Keratinocyte (primary cell): ENCODE results near the gene PIK3CA. TPM values are rescaled to one million over a fixed set of nuclear protein-coding genes. Genes with fewer than 3 reads are reported as not detected.

ENCODE experiments used
- DNase-seq: peaks from one replicate; pipeline ENCODE4 v3.0.0-alpha.2; 2011; ENCODE audit warnings: low read depth, missing footprints, low spot score
- FAIRE-seq: peaks from 2 replicates; lab custom pipeline; 2011; peaks lifted over from hg19 to GRCh38; lab: Jason Lieb, UNC
- H2AFZ ChIP-seq: 2 replicates; pipeline ENCODE4 v1.6.0; 2012; ENCODE audit warnings: low read length, control low read depth, inconsistent platforms; ENCODE audit not compliant: control insufficient read depth
- H3K27ac ChIP-seq: 2 replicates; pipeline ENCODE4 v1.5.1; 2011; ENCODE audit warnings: low read length; ENCODE audit not compliant: control insufficient read depth, insufficient read depth
- H3K27me3 ChIP-seq: 3 replicates; pipeline ENCODE4 v1.6.0; 2011; ENCODE audit warnings: low read length; ENCODE audit not compliant: control insufficient read depth, insufficient read depth; ENCODE audit errors: extremely low read depth
- H3K36me3 ChIP-seq, 2 experiments: 2 replicates in 1 of 2; 3 replicates in 1 of 2; pipeline ENCODE4 v1.5.1; 2011; ENCODE audit warnings: low read length in 2 of 2, mild to moderate bottlenecking in 1 of 2; ENCODE audit not compliant: control insufficient read depth in 2 of 2, insufficient read depth in 2 of 2; ENCODE audit errors: extremely low read depth in 1 of 2
- H3K4me1 ChIP-seq: 3 replicates; pipeline ENCODE4 v1.5.1; 2011; ENCODE audit warnings: low read length; ENCODE audit not compliant: control insufficient read depth, insufficient read depth; ENCODE audit errors: extremely low read depth
- H3K4me2 ChIP-seq: 3 replicates; pipeline ENCODE4 v1.6.0; 2011; ENCODE audit warnings: low read depth, low read length; ENCODE audit not compliant: control insufficient read depth, insufficient read depth; ENCODE audit errors: extremely low read depth
- H3K4me3 ChIP-seq, 3 experiments: fragments of 200-600 bp in 1 of 3; sonication (generic) in 1 of 3; 2 replicates in 2 of 3; 3 replicates in 1 of 3; pipeline ENCODE4 v1.5.1; 2011 to 2016; ENCODE audit warnings: low read length in 3 of 3, mild to moderate bottlenecking in 3 of 3, control low read depth in 2 of 3, inconsistent platforms in 1 of 3, low read depth in 1 of 3, mixed read lengths in 1 of 3, mixed run types in 1 of 3, moderate library complexity in 1 of 3; ENCODE audit not compliant: control insufficient read depth in 2 of 3, insufficient read depth in 2 of 3; ENCODE audit errors: extremely low read depth in 1 of 3
- H3K79me2 ChIP-seq: 2 replicates; pipeline ENCODE4 v1.6.0; 2012; ENCODE audit warnings: low read length; ENCODE audit not compliant: control insufficient read depth, insufficient read depth
- H3K9ac ChIP-seq: 3 replicates; pipeline ENCODE4 v1.6.0; 2011; ENCODE audit warnings: low read length; ENCODE audit not compliant: control insufficient read depth, insufficient read depth; ENCODE audit errors: extremely low read depth
- H3K9me1 ChIP-seq: 3 replicates; pipeline ENCODE4 v1.6.0; 2011; ENCODE audit warnings: low read length; ENCODE audit not compliant: control insufficient read depth, insufficient read depth; ENCODE audit errors: extremely low read depth
- H3K9me3 ChIP-seq: 2 replicates; pipeline ENCODE4 v1.5.1; 2012; ENCODE audit warnings: low read depth, low read length; ENCODE audit not compliant: control insufficient read depth
- H4K20me1 ChIP-seq: 3 replicates; pipeline ENCODE4 v1.6.0; 2011; ENCODE audit warnings: low read length; ENCODE audit not compliant: control insufficient read depth, insufficient read depth; ENCODE audit errors: extremely low read depth
- EZH2 ChIP-seq: IDR thresholded peaks from one replicate; pipeline ENCODE4 v1.6.1; 2012; ENCODE audit warnings: inconsistent platforms, mild to moderate bottlenecking, low read length, moderate library complexity
- dilution Hi-C: fragments of 300-500 bp; cut with MboI; formaldehyde crosslinking; loops from one replicate; pipeline ENCODE4 v1.7.0; 2020; ENCODE audit warnings: low sequenced_read_pairs; ENCODE audit not compliant: extremely low pct_ligation_motif_present
- polyA plus RNA-seq, 5 experiments: library from polyadenylated mRNA; depleted of rRNA in 3 of 5; stranded (reverse) in 3 of 5; stranded (forward) in 1 of 5; unstranded in 1 of 5; fragments of >200 nt; gene quantifications; 1 replicate in 1 of 5; 2 replicates in 3 of 5; 3 replicates in 1 of 5; pipeline versions ENCODE4 v1.2.1 to v1.2.3, GENCODE V29; 2011 to 2012; ENCODE audit warnings: missing spikeins in 2 of 5, low read depth in 1 of 5, low replicate concordance in 1 of 5
- TF ChIP-seq, protein P1 (sequence below), 3 experiments: IDR thresholded peaks in 1 of 3; conservative IDR thresholded peaks in 1 of 3; optimal IDR thresholded peaks in 1 of 3; 2 replicates in 2 of 3; 3 replicates in 1 of 3; pipeline versions ENCODE3 to v1.5.1; 2011; ENCODE audit warnings: low read length in 3 of 3, mild to moderate bottlenecking in 3 of 3, moderate library complexity in 2 of 3, control low read depth in 1 of 3, inconsistent platforms in 1 of 3; ENCODE audit not compliant: insufficient read depth in 2 of 3; ENCODE audit errors: extremely low read depth in 1 of 3

Gene PIK3CA
- polyA plus RNA-seq, 1 donor (not counting 4 experiments of a cell fraction or from before 2014, with no cell fraction given): 12.0 TPM

GRCh38 chr3:179158336-179159039 is 10.3 kb downstream of the PIK3CA start:
- H3K36me3 ChIP-seq: no peaks in the 10 kb centered on the region
- no peaks in the 10 kb centered on the region for H4K20me1 ChIP-seq
- FAIRE-seq (no peak), DNase-seq (no peak)
- H3K9me3 ChIP-seq: no peaks in the 10 kb centered on the region
- no peak overlapping the region for H3K9ac ChIP-seq
- H3K27ac ChIP-seq: no peak overlapping the region
- dilution Hi-C loops: no loop called here
- TF ChIP-seq, protein P1, sequence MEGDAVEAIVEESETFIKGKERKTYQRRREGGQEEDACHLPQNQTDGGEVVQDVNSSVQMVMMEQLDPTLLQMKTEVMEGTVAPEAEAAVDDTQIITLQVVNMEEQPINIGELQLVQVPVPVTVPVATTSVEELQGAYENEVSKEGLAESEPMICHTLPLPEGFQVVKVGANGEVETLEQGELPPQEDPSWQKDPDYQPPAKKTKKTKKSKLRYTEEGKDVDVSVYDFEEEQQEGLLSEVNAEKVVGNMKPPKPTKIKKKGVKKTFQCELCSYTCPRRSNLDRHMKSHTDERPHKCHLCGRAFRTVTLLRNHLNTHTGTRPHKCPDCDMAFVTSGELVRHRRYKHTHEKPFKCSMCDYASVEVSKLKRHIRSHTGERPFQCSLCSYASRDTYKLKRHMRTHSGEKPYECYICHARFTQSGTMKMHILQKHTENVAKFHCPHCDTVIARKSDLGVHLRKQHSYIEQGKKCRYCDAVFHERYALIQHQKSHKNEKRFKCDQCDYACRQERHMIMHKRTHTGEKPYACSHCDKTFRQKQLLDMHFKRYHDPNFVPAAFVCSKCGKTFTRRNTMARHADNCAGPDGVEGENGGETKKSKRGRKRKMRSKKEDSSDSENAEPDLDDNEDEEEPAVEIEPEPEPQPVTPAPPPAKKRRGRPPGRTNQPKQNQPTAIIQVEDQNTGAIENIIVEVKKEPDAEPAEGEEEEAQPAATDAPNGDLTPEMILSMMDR (optimal IDR thresholded peaks at IDR 0.05 in 1 of 3, IDR thresholded peaks at IDR 0.05 in 1 of 3, conservative IDR thresholded peaks at IDR 0.05 in 1 of 3; ENCODE audit: extremely low read depth in 1 of 3, insufficient read depth in 2 of 3, low read length in 3 of 3): no peak
- TF ChIP-seq EZH2: no peak
- peaks cover 50% of the 10 kb centered on the region for H3K79me2 ChIP-seq
- no peak overlapping the region for H3K4me3 ChIP-seq
- peaks cover 8% of the 10 kb centered on the region for H3K4me1 ChIP-seq
- H2AFZ ChIP-seq: no peak overlapping the region
- H3K27me3 ChIP-seq: no peaks in the 10 kb centered on the region
- no peak overlapping the region for H3K4me2 ChIP-seq
- no peaks in the 10 kb centered on the region for H3K9me1 ChIP-seq

DNA sequence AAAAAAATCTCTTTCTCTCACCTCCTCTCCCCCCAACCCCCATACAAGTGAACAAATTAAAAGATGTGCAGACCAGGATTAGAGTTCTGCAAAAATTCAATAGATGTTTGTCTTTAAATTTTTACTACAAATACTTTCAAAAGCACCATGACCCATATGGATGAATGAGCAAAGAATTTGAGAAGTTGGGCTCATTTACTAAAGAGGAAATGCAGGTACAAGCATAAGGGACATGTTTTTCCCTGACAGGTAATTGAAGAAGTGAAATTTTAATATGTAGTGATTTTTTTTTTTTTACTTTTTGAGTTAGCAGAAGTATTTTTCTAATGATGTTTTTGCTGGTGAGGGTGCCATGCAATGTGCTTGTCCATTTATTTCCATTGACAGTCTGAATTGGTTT is 15.3 kb downstream of the PIK3CA start:
- H3K9ac ChIP-seq: no peak overlapping the region
- no peaks in the 10 kb centered on the region for H3K36me3 ChIP-seq
- peaks cover 25% of the 10 kb centered on the region for H3K79me2 ChIP-seq

More for the DNA sequence above, 15.3 kb downstream of the PIK3CA start:
- no peak overlapping the region for H3K4me3 ChIP-seq
- dilution Hi-C loops: no loop called here
- H3K27me3 ChIP-seq: no peaks in the 10 kb centered on the region
- H3K4me1 ChIP-seq: no peaks in the 10 kb centered on the region
- TF ChIP-seq, protein P1 (optimal IDR thresholded peaks at IDR 0.05 in 1 of 3, IDR thresholded peaks at IDR 0.05 in 1 of 3, conservative IDR thresholded peaks at IDR 0.05 in 1 of 3; ENCODE audit: extremely low read depth in 1 of 3, insufficient read depth in 2 of 3, low read length in 3 of 3): no peak
- no peak for TF ChIP-seq EZH2
- H2AFZ ChIP-seq: no peak overlapping the region
- DNase-seq: no peak
- H3K27ac ChIP-seq: no peak overlapping the region
- H3K9me1 ChIP-seq: no peaks in the 10 kb centered on the region
- no peak for FAIRE-seq
- H4K20me1 ChIP-seq: no peaks in the 10 kb centered on the region
- no peak overlapping the region for H3K4me2 ChIP-seq
- H3K9me3 ChIP-seq: no peaks in the 10 kb centered on the region
